ENCODE data around the gene REEP1. TPM values are rescaled to one million over a fixed set of nuclear protein-coding genes. Genes with fewer than 3 reads are reported as not detected.

The REEP1 gene
- total and polyA plus RNA-seq, 2 of the 8 experiments (the other 6 are each of a cell fraction or from before 2014, with no cell fraction given), result 0.74 to 1.5 TPM

DNA sequence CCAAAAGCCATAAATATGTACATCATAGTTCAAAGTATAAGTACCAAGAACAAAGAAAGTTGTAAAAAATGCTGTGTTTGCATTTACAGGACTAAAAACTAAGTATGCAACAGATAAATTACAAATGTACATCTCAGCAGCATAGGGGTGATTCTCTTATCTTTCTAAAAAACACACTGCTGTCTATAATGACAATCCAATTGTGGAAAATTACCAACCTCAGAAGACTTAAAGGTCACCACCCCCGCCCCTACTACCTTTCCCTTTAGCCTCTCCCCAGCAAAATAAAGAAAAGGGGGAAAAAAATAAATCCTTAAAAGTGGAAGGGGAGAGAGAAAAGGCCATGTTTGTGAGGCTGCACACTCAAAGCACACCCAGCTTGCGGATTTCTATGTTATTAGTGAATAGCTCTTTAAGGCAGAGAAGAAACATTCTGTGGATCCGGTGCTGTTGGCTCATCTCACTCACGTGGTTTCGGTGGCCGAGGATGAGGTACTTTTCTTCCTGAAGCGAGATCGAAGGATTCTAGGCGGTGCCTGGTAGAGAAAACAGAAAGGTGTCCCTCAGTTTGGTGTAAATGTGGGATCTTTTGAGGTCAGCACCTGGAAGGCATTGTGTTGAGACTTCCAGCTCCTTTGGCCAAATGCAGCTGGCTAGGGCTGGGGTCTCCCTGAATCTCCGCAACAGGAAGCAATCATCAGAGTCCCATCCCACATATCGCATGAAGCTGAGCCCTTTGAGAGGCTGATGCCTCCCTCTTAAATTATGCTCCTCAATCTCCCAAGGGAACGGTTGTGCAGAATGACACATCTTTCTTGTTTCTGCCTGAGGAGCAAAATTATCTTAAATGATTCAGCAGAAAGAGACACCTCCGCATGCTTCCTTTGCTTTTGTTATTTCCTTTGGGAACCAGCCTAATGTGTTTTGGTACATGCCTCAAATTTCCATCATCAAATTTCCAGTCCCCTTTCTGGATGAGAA, 120.6 kb downstream of the REEP1 start:
- FAIRE-seq, result no peak
- CTCF ChIA-PET (ENCODE audit: partially characterized antibody), result interaction anchor here (1.0 to 2.4 kb wide), 6 partner anchors 16 to 151 kb away, joined by 3 to 9 read pairs (median 6); no protein-coding TSS in a partner anchor
- no peak overlapping the region for H3K18ac ChIP-seq (ENCODE audit: extremely low read depth, low read length)
- no peak overlapping the region for H3K4ac ChIP-seq (replicated peaks; ENCODE audit: insufficient read length, low read depth, low read length)
- no peaks in the 10 kb centered on the region for H3K27me3 ChIP-seq (replicated peaks in 1 of 4; ENCODE audit: control insufficient read depth in 3 of 4, extremely low read depth in 1 of 4, insufficient read depth in 3 of 4, low read length in 3 of 4)
- WGBS, 2 experiments (ENCODE audit: extremely low coverage in 1 of 2, insufficient coverage in 1 of 2, insufficient read length in 1 of 2, insufficient replicate concordance in 2 of 2, low coverage in 1 of 2, low lambda C conversion rate in 2 of 2, missing lambda C conversion rate in 1 of 2), result 86% methylated on average over 13 of the region's 13 CpGs; no CpG with 5 or more reads in 1 of the 2 experiments
- no peak overlapping the region for H4K91ac ChIP-seq (replicated peaks; ENCODE audit: insufficient read length, low read length)
- no peaks in the 10 kb centered on the region for H4K20me1 ChIP-seq (replicated peaks in 1 of 2; ENCODE audit: control insufficient read depth in 1 of 2, insufficient read depth in 2 of 2, low read length in 2 of 2)
- H2BK120ac ChIP-seq (replicated peaks; ENCODE audit: low read depth, low read length), result no peak overlapping the region
- no peaks in the 10 kb centered on the region for H3K79me2 ChIP-seq (ENCODE audit: control insufficient read depth in 1 of 2, insufficient read depth in 2 of 2, low read length in 2 of 2)
- H2BK15ac ChIP-seq (ENCODE audit: low read length), result no peak overlapping the region
- H3K9me3 ChIP-seq (ENCODE audit: insufficient read depth in 2 of 2, low read depth in 1 of 2, low read length in 1 of 2), result no peaks in the 10 kb centered on the region
- H4K5ac ChIP-seq (ENCODE audit: insufficient read length, low read depth, low read length), result no peak overlapping the region
- peaks cover 0 to 24% (median 11%) of the 10 kb centered on the region in 4 experiments; a peak in 6 of 8 replicates for H3K36me3 ChIP-seq (ENCODE audit: control insufficient read depth in 2 of 4, insufficient read depth in 4 of 4, low read length in 3 of 4)
- no peak overlapping the region for H2BK20ac ChIP-seq (ENCODE audit: low read length)
- POLR2A ChIA-PET (ENCODE audit: partially characterized antibody), result no interaction called here
- H3K4me3 ChIP-seq (ENCODE audit: extremely low read depth in 1 of 4, insufficient read depth in 2 of 4, low read depth in 3 of 4, low read length in 4 of 4), result no peak overlapping the region
- peaks cover 0 to 6% (median 0%) of the 10 kb centered on the region in 4 experiments; a peak in 2 of 7 replicates for H3K4me1 ChIP-seq (replicated peaks in 1 of 4; ENCODE audit: control insufficient read depth in 3 of 4, insufficient read depth in 4 of 4, low read length in 3 of 4)
- H4K8ac ChIP-seq (ENCODE audit: extremely low read depth, insufficient read depth, low read length), result no peak overlapping the region
- H3K23me2 ChIP-seq (ENCODE audit: low read depth, low read length), result no peaks in the 10 kb centered on the region
- H2BK12ac ChIP-seq (ENCODE audit: low read depth, low read length), result no peak overlapping the region
- H3K79me1 ChIP-seq (ENCODE audit: low read depth, low read length), result no peaks in the 10 kb centered on the region
- no peak overlapping the region for H3K56ac ChIP-seq (replicated peaks; ENCODE audit: insufficient read length, low read depth, low read length)
- no peak overlapping the region for H3K9ac ChIP-seq (replicated peaks in 1 of 4; ENCODE audit: extremely low read depth in 1 of 4, low read depth in 3 of 4, low read length in 3 of 4)
- H3K23ac ChIP-seq (ENCODE audit: insufficient read length), result no peak overlapping the region
- H3K4me2 ChIP-seq (ENCODE audit: insufficient read depth in 1 of 2, low read depth in 2 of 2, low read length in 2 of 2), result no peak overlapping the region
- no peak overlapping the region for H2AK5ac ChIP-seq (ENCODE audit: low read depth, low read length)
- DNase-seq (ENCODE audit: low read depth in 1 of 2, low spot score in 2 of 2), result no peak
- no peak overlapping the region for H2BK5ac ChIP-seq (ENCODE audit: low read depth, low read length)
- no peak overlapping the region for H3K14ac ChIP-seq (ENCODE audit: insufficient read length)
- no peak overlapping the region for H3K27ac ChIP-seq (ENCODE audit: low read depth, low read length)
- H2AFZ ChIP-seq (ENCODE audit: low read length), result peak overlapping the region; percentile 45; the same call in 1 of the 2 replicates
- TF ChIP-seq CBX8 (IDR thresholded peaks at IDR 0.05; ENCODE audit: borderline replicate concordance, low read depth, low read length) (no peak), KDM4A (IDR thresholded peaks at IDR 0.05; ENCODE audit: low read depth, low read length, severe bottlenecking) (no peak), GTF2F1 (IDR thresholded peaks at IDR 0.05; ENCODE audit: borderline replicate concordance, low read depth, low read length) (no peak), POLR2A (IDR thresholded peaks at IDR 0.05; ENCODE audit: control extremely low read depth in 1 of 2, low read depth in 2 of 2, low read length in 2 of 2) (no peak), SIN3A (conservative IDR thresholded peaks at IDR 0.05 in 1 of 2, IDR thresholded peaks at IDR 0.05 in 1 of 2; ENCODE audit: low read depth in 1 of 2, low read length in 2 of 2) (no peak), NRF1 (IDR thresholded peaks at IDR 0.05; ENCODE audit: low read depth, low read length) (no peak), RFX5 (IDR thresholded peaks at IDR 0.05; ENCODE audit: borderline replicate concordance, low read depth, low read length) (no peak), KDM5A (IDR thresholded peaks at IDR 0.05; ENCODE audit: low read length) (no peak), SRF (IDR thresholded peaks at IDR 0.05; ENCODE audit: low read depth, low read length) (no peak), HDAC6 (IDR thresholded peaks at IDR 0.05; ENCODE audit: low read depth, low read length) (no peak), CTBP2 (IDR thresholded peaks at IDR 0.05; ENCODE audit: borderline replicate concordance, insufficient read depth, insufficient read length, low read length) (no peak), BCL11A (IDR thresholded peaks at IDR 0.05; ENCODE audit: low read depth in 2 of 2, low read length in 2 of 2) (no peak)

All from H1 (cell line).